Skeletal muscle satellite cell (primary cell): ENCODE measurements around the gene HNRNPC.

ENCODE experiments used
- H3K27me3 ChIP-seq: 2 replicates; pipeline ENCODE4 v1.7.0; 2013; ENCODE audit warnings: low read length; ENCODE audit not compliant: control insufficient read depth, insufficient read depth
- H3K36me3 ChIP-seq: 2 replicates; pipeline ENCODE4 v1.7.0; 2013; ENCODE audit warnings: mild to moderate bottlenecking, control low read depth, low read length; ENCODE audit not compliant: insufficient read depth
- H3K4me1 ChIP-seq: 2 replicates; pipeline ENCODE4 v1.7.0; 2013; ENCODE audit warnings: low read length; ENCODE audit not compliant: control insufficient read depth, insufficient read depth
- H3K4me2 ChIP-seq: 2 replicates; pipeline ENCODE4 v1.7.0; 2013; ENCODE audit warnings: mild to moderate bottlenecking, low read length
- H3K4me3 ChIP-seq: 2 replicates; pipeline ENCODE4 v1.7.0; 2013; ENCODE audit warnings: low read length
- H3K9ac ChIP-seq: 2 replicates; pipeline ENCODE4 v1.7.0; 2013; ENCODE audit warnings: mild to moderate bottlenecking, low read depth, low read length, moderate library complexity
- H3K9me3 ChIP-seq: replicated peaks from 2 replicates; pipeline ENCODE4 v1.7.0; 2013; ENCODE audit warnings: mild to moderate bottlenecking, control low read depth, low read length

HNRNPC gene

GRCh38 chr14:21205678-21206581 is 63.3 kb downstream of the HNRNPC start:
- Histone ChIP-seq H3K4me3 (no peak overlapping the region), H3K27me3 (no peaks in the 10 kb centered on the region), H3K9ac (no peak overlapping the region), H3K36me3 (peaks cover 84% of the 10 kb centered on the region), H3K4me1 (no peaks in the 10 kb centered on the region), H3K4me2 (no peak overlapping the region), H3K9me3 (no peaks in the 10 kb centered on the region)

DNA sequence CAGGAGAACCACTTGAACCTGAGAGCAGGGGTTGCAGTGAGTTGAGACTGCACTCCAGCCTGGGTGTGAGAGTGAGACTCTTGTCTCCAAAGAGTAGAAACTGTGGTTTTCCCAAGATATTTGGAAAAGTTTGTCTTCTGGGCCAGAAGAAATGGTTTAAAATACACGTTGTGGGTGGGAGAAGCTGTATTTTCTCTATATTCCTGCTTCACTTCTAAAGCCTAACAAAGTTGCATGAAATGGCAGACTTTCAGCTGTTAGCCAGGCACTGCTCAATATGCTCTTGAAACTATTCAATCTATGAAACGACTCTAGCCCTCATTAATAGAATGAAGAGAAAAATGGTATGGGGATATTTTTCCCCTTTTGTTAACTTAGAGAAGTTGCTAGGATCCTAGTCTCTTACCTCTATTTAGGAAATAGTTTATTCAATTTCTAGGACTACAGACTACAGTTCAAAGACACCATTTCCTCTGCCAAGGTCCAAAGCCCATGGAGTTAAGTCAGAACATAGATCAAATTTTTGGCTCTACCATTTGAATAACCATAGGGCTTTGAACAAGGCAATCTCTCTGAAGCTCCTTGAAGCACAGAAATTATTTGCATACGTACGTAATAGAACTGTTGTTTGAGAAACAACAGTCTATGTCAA is 64.1 kb downstream of the HNRNPC start:
- peaks cover 82% of the 10 kb centered on the region for H3K36me3 ChIP-seq
- H3K9me3 ChIP-seq = no peaks in the 10 kb centered on the region
- no peak overlapping the region for H3K4me2 ChIP-seq
- H3K27me3 ChIP-seq = no peaks in the 10 kb centered on the region
- no peak overlapping the region for H3K4me3 ChIP-seq
- H3K4me1 ChIP-seq = no peaks in the 10 kb centered on the region
- H3K9ac ChIP-seq = no peak overlapping the region

GRCh38 chr14:21204167-21205025 is 64.8 kb downstream of the HNRNPC start:
- Histone ChIP-seq H3K36me3 (peaks cover 74% of the 10 kb centered on the region), H3K9ac (no peak overlapping the region), H3K4me3 (no peak overlapping the region), H3K4me2 (no peak overlapping the region), H3K4me1 (no peaks in the 10 kb centered on the region), H3K27me3 (no peaks in the 10 kb centered on the region), H3K9me3 (no peaks in the 10 kb centered on the region)

- Histone ChIP-seq H3K9ac (no peak overlapping the region), H3K4me1 (no peaks in the 10 kb centered on the region), H3K27me3 (no peaks in the 10 kb centered on the region), H3K4me3 (no peak overlapping the region), H3K4me2 (no peak overlapping the region), H3K36me3 (peaks cover 66% of the 10 kb centered on the region), H3K9me3 (no peaks in the 10 kb centered on the region)
Measured at GRCh38 chr14:21203470-21204166, 65.6 kb downstream of the HNRNPC start.

- peaks cover 58% of the 10 kb centered on the region for H3K36me3 ChIP-seq
- no peak overlapping the region for H3K9ac ChIP-seq
- no peak overlapping the region for H3K4me3 ChIP-seq
- H3K27me3 ChIP-seq = no peaks in the 10 kb centered on the region
- no peak overlapping the region for H3K4me2 ChIP-seq
- H3K9me3 ChIP-seq = no peaks in the 10 kb centered on the region
- H3K4me1 ChIP-seq = no peaks in the 10 kb centered on the region
Measured at GRCh38 chr14:21202463-21203358, 66.5 kb downstream of the HNRNPC start.

DNA sequence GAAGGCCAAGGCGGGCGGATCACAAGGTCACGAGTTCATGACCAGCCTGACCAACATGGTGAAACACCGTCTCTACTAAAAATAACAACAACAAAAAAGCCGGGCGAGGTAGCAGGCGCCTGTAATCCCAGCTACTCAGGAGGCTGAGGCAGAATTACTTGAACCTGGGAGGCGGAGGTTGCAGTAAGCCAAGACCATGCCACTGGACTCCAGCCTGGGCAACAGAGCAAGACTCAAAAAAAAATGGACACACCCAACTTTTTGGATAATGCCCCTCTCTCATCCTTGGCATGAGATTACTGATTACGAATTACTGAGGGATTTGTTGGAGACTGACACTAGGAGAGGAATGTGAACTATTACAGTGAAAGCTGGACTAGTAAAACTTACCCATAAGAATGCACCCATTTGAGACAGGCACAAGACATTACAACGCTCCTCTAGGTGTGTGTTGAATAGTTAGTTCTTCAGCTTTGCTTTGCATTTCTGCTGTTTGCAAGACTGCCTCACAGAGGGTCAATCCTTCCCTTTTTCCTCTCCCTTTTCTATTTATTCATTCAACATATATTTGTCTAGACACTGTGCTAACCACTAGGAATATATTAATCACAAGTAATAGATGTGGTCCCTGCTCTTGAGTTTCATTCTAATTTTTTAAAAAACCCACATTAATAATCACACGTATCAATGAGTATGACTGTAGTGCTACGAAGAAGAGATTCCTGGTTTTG is 67.3 kb downstream of the HNRNPC start:
- H3K36me3 ChIP-seq = peaks cover 49% of the 10 kb centered on the region
- H3K4me2 ChIP-seq = no peak overlapping the region
- no peaks in the 10 kb centered on the region for H3K4me1 ChIP-seq
- no peak overlapping the region for H3K9ac ChIP-seq
- no peaks in the 10 kb centered on the region for H3K27me3 ChIP-seq
- no peaks in the 10 kb centered on the region for H3K9me3 ChIP-seq
- no peak overlapping the region for H3K4me3 ChIP-seq

GRCh38 chr14:21200752-21201461 is 68.3 kb downstream of the HNRNPC start:
- Histone ChIP-seq H3K9ac (no peak overlapping the region), H3K27me3 (no peaks in the 10 kb centered on the region), H3K4me2 (no peak overlapping the region), H3K9me3 (no peaks in the 10 kb centered on the region), H3K4me1 (no peaks in the 10 kb centered on the region), H3K36me3 (peaks cover 40% of the 10 kb centered on the region), H3K4me3 (no peak overlapping the region)

- Histone ChIP-seq H3K9ac (no peak overlapping the region), H3K36me3 (peaks cover 29% of the 10 kb centered on the region), H3K9me3 (no peaks in the 10 kb centered on the region), H3K4me2 (no peak overlapping the region), H3K4me1 (no peaks in the 10 kb centered on the region), H3K27me3 (no peaks in the 10 kb centered on the region), H3K4me3 (no peak overlapping the region)
Measured at GRCh38 chr14:21199611-21200560, 69.4 kb downstream of the HNRNPC start.
